ENCODE data around the gene SET.
"Not testable (repeated sequence)": the region's sequence is repeated elsewhere in the genome, so short reads cannot be mapped to it uniquely, and the experiment has no call there.

Gene SET

DNA sequence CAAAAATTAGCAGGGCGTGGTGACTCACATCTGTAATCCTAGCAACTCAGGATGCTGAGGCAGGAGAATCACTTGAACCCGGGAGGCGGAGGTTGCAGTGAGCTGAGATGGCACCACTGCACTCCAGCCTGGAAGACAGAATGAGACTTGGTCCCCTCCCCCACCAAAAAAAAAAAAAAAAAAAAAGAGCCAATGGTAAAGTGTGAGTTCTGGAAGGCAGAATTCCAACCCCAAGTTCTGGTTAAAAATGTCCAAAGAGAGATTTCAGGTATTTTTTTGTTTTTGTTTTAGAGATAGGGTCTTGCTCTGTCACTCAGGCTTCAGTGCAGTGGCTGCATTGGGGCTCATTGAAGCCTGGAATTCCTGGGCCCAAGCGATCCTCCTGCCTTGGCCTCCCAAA is 1.6 kb upstream of the SET start:
- DNase-seq (ENCODE audit: low read depth in 2 of 2): no peak

GRCh38 chr9:128689293-128689774 is 312 bp downstream of the SET start:
- peak; percentile 25 to 38 for DNase-seq (ENCODE audit: low read depth in 2 of 2)

DNA sequence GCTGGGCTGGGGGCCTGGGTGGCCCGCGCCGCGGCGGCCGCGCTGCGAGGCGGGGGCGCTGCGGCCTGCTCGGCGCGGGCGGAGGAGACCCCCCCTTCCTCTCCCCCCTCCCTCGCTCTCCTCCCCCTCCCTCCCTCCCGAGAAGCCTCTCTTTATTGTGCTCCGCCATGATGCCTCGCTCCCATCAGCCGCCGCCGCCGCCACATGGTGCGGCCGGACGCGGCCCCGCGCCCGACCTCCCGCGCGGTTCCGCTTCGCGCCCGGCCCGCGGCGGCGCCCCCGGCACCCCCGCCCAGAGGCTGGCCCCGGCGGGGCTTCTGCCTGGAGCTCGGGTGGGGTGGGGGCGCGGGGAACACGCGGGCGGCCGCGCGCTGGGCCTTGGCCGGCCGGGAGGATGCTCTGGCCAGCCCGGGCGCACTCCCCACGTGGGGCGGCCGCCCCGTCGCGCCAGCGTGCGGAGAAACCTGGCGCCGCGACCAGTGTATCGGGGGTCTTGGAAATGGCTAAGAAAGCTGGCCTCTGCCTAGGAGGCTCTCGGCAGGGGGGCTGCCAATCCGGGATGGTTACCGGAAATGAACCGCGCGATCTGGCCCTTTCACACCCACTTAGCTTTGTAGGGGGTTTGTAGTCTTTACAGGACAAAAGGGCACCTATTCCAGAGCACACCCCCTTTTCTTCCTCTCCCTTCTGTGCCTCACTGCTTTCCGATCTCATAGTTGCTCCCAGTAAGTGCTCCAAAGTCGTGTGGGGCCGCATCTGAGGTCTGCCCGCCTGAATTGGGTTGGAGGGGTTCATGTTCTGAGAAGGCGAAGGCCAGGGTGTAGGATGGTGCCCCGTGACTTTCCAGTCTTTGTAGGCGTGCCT is 1.0 kb downstream of the SET start:
- peak in 1 of 2 donors; percentile 24 for DNase-seq (ENCODE audit: low read depth in 2 of 2)

DNA sequence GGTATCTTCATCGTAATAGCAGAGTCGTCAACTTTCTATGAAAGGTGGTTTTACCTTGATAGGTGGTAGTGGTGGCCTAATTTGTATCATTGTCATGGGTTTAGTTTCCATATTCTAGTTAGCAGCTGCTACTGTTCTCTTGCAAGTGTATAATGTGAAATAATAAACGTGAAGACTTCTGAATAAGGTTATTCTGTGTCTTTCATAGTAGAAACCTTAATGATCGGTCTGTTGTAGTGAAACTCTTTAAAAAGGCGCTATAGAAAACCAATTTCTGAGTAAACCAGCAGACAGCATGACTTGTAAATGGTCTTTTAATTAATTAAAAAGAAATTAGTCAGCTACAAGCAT is 1.6 kb downstream of the SET start:
- DNase-seq (ENCODE audit: low read depth in 2 of 2): no peak

DNA sequence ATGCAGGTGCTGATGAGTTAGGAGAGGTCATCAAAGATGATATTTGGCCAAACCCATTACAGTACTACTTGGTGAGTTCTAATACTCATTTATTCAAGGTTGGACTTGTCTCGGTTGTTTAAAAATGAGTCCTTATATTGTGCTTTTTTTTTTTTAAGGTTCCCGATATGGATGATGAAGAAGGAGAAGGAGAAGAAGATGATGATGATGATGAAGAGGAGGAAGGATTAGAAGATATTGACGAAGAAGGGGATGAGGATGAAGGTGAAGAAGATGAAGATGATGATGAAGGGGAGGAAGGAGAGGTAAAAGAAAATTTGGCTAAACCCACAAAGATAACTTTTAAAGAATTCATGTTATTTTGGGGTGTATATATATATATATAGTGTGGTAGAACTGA is 4.7 kb downstream of the SET start:
- not testable (repeated sequence) for DNase-seq (ENCODE audit: low read depth in 2 of 2)

- DNase-seq (ENCODE audit: low read depth in 2 of 2): no peak
Measured at GRCh38 chr9:128694344-128694743, 5.3 kb downstream of the SET start.

DNA sequence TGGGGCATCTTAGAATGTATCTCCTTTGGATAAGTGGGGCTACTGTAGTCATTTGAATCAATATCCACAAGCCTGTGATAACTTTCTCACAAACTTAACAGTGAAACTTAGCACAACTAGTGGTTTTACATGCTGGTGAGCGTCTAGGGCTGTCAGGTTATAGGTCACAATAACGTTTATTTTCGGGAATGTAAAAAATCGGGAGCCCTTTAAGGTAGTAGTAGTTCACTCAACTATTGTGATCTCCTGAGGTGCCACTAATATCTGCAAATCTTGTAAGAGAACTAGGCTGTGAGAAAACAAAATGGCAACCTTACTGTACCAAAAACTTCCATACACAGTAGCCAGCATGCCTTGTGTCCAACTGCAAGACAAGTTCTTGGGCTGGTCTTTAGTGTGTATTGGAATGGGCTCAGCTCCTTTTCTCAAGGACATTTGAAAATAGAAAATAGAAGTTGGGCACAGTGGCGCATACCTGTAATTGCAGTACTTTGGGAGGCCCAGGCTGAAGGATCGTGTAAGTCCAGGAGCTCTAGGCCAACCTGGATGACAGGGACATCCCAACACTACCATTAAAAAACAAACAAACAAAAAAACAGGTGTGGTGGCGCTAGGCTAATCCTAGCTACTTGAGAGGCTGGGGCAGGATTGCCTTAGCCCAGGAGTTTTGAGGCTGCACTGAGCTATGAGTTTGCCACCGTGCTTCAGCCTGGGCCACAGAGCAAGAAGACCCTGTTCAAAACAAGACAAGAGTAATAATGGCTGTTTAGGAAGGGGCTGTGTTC is 8.1 kb downstream of the SET start:
- DNase-seq (ENCODE audit: low read depth in 2 of 2): no peak

DNA sequence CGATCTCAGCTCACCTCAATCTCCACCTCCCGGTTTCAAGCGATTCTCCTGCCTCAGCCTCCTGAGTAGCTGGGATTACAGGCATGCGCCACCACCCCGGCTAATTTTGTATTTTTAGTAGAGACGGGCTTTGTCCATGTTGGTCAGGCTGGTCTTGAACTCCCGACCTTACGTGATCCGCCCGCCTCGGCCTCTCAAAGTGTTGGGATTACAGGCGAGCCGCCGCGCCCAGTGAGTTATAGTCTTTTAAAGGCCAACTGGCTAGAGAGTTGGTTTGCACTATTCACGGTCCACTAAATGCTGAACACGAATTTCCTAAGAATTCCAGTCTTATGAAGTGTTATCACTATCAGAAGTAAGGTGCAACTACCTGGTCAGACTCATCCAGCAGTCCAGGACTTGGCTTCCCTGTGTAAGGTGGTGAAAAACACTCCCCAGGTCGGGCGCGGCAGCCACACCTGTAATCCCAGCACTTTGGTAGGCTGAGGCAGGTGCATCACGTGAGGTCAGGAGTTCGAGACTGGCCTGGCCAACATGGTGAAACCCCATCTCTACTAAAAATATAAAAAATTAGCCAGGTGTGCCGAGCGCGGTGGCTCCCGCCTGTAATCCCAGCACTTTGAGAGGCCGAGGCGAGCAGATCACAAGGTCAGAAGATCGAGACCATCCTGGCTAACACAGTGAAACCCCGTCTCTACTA is 10.2 kb downstream of the SET start:
- DNase-seq (ENCODE audit: low read depth in 2 of 2): not testable (repeated sequence)

DNA sequence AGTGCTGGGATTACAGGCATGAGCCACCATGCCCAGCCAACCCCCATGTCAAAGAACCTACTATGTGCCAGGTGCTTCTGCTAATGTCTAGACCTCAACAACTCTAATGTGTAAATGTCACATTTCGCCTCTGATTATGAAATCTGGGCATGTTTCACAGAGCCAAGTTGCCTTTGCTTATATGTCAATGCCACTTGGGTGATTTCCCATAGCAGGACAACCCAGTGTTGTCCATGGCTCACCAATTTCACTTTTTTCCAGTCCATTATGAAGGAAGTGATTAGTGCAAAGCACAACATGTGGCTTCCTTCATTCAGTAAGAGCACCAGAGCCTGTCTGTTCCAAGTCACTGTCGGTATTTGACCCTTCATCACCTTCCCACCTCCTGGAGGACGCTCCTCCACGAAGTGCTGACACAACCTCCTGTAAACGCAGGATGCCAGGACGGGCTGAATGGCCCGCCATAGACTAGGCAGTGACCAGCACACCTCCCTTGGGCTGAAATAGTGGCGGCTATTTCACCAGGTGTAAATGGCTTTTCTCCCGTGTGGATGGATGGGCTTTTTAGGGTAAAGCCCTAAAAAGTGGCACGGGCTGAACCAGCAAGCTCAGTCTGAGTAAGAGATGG is 12.3 kb downstream of the SET start:
- DNase-seq (ENCODE audit: low read depth in 2 of 2): no peak

GRCh38 chr9:128702445-128702948 is 13.5 kb downstream of the SET start, which contains the start of gene PKN3:
TSS of gene PKN3 (plus strand) at chr9:128702503. CDS start at chr9:128702916, 413 bp downstream.
- DNase-seq (ENCODE audit: low read depth in 2 of 2): peak; percentile 81 to 92

DNA sequence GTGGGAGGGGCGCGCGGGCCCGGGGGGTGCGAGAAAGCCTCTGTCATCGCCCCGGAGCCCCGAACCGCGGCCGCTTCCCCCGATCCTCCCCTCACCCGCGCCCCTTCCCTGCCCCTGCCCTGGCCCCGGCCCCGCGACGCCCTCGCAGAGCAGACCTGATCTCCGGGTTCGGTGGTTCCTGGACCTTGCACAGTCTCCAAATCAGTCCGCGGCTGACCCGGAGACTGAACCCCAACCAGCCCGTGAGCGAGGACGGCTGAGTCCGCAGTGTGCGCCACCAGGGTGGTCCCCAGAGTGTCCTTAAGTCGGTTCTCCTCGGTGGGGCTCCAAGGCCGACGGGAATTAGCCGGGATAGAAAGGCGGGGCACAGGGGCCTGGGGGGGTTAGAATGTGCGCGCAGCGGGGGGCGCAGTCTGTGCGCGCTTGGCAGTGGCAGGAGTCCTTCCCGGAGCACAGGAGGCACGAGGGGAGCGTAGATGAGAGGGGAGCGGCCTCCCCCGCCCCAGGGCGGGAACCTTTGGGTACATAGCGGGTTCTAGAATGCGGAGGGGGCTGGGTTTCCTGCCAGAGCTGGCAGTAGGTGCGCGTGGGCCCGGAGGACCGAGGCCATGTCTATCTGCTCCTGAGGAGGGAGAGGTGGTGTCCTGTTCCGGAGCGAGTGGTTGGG is 14.1 kb downstream of the SET start:
- peak in 1 of 2 donors; percentile 15 for DNase-seq (ENCODE audit: low read depth in 2 of 2)

DNA sequence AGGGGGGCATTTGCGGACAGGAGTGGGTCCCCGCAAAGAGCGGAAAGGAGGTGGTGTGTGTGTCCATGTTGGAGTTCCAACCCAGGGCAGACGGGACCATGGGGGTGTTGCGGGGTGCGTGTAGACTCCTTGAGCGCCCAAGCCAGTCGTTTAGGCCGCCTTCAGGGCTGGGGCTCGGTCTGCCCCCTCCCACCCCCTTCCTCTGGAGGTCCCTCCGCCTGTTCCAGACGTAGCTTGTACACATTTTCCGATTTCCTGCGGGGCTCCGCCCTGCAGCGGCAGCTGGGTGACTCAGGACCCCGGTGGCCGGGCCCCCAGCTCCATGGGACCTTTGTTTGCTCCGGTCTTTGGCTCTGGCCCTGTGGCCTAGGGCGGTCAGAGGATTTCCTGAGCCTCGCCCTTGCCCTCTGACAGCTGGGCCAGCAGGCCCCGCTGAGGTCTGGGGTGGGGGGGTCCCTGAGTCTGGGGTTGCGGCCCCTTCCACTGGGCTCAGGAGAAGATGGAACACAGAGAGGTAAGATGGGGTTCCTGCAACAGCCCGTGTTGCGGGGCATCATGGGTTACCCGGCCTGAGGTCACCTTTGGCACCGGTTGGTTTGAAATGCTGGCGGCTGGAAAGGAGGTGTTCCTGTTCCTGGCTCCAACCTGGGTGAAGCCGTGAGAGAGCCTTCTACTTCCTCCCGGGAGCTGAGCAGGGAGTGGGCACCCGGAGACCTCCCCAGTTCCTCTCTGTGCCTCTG is 14.8 kb downstream of the SET start:
- no peak for DNase-seq (ENCODE audit: low read depth in 2 of 2)

GRCh38 chr9:128704356-128704670 is 15.3 kb downstream of the SET start:
- DNase-seq (ENCODE audit: low read depth in 2 of 2): no peak

DNA sequence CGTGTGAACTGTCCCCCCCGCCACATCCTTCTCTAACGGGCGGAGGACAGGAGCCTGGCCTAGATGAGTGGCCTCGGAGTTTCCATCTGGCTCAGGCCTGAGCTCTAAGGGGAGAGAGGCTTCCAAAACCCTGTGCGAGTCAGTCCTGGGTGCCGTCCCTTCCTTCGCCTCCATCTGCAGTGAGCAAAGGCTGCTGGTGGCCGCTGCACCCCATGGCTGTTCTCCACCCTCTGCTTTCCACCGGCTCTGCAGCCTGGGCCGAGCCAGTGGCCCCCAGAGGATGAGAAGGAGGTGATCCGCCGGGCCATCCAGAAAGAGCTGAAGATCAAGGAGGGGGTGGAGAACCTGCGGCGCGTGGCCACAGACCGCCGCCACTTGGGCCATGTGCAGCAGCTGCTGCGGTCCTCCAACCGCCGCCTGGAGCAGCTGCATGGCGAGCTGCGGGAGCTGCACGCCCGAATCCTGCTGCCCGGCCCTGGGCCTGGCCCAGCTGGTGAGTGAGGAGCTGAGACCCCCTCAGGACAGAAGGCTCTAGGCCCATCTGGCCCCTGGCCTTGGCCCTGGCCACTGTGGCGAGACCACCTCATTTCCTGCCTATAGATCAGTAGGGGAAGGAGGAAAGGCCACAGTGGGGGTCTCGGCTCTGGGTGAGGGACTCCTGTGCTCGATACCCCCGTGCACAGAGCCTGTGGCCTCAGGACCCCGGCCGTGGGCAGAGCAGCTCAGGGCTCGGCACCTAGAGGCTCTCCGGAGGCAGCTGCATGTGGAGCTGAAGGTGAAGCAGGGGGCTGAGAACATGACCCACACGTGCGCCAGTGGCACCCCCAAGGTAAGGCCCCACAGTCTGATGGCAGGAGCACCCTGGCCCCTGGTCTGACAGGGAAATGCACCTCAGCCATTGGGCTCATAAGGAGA is 16.3 kb downstream of the SET start:
- DNase-seq (ENCODE audit: low read depth in 2 of 2): no peak

DNA sequence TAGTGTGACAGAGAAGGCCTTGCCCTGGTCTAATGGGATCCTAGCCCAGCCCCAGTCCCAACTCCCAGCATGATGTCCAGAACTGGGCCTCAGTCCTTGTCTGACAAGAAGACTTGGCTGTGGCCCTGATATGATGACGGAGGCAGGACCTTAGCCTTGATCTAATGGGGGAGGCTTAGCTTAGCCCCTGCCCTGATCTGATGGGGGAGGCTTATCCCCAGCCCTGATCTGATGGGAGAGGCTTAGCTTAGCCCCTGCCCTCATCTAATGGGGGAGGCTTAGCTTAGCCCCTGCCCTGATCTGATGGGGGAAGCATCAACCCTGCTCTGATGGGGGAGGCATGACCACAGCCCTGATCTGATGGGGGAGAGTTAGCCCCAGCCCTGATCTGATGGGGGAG is 17.0 kb downstream of the SET start:
- no peak for DNase-seq (ENCODE audit: low read depth in 2 of 2)

DNA sequence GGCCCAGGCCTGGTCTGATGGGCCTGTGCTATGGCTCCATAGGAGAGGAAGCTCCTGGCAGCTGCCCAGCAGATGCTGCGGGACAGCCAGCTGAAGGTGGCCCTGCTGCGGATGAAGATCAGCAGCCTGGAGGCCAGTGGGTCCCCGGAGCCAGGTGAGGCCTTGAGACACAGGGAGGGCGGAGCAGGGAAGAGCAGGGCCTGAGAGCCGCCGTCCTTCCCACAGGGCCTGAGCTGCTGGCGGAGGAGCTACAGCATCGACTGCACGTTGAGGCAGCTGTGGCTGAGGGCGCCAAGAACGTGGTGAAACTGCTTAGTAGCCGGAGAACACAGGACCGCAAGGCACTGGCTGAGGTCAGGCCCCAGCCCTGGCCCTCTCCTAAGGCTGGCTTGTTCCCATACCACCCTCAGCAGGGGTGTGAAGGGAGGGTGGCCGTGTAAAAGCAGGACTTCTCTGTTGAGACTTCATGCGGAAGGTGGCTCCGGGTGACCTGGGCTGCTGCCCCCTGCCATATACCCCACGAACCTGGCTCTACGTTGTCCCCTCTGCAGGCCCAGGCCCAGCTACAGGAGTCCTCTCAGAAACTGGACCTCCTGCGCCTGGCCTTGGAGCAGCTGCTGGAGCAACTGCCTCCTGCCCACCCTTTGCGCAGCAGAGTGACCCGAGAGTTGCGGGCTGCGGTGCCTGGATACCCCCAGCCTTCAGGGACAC is 17.8 kb downstream of the SET start:
- no peak for DNase-seq (ENCODE audit: low read depth in 2 of 2)

DNA sequence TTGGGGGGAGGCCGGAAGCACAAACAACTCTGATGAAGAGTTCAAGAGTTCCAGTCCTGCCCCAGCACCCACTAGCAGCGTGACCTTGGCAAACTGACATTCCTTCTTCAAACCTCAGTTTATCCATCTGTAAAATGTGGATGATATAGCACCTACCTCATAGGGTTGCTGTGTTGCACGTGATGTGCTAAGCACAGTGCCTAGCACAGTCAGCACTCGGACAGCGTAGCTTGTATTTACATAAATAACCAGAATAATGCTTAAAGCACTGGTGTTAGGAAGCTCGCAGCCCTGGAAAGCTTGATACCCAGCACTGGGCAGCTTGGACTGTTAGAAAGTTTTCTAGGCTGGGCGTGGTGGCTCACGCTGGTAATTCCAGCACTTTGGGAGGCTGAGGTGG is 18.4 kb downstream of the SET start:
- DNase-seq (ENCODE audit: low read depth in 2 of 2): no peak
